H1 (cell line): ENCODE data around the gene ZSWIM4. TPM values are rescaled to one million over a fixed set of nuclear protein-coding genes. Genes with fewer than 3 reads are reported as not detected.

Experiments
- CTCF ChIA-PET: fragments of 300-600 bp; sonication (Branson Sonifier 250); formaldehyde crosslinking; loops from one replicate; lab custom pipeline; 2021; ENCODE audit not compliant: partially characterized antibody; lab: Charles Lee
- POLR2A ChIA-PET: fragments of 300-600 bp; sonication (Branson Sonifier 250); formaldehyde crosslinking; loops from one replicate; lab custom pipeline; 2021; ENCODE audit warnings: inconsistent platforms; ENCODE audit not compliant: partially characterized antibody; lab: Charles Lee
- DNase-seq, 2 experiments: peaks; one replicate each; pipeline versions ENCODE4 v3.0.0 to v3.0.0-alpha.2; 2010 to 2022; ENCODE audit warnings: low spot score in 2 of 2, low read depth in 1 of 2, mixed read lengths in 1 of 2
- FAIRE-seq: peaks from 2 replicates; lab custom pipeline; 2011; peaks lifted over from hg19 to GRCh38; lab: Jason Lieb, UNC
- H2AFZ ChIP-seq: 2 replicates; pipeline ENCODE4 v1.8.1; 2012; ENCODE audit warnings: low read length, inconsistent platforms
- H2AK5ac ChIP-seq: 2 replicates; pipeline ENCODE4 v1.6.1; 2013; ENCODE audit warnings: low read depth, low read length
- H2BK120ac ChIP-seq: replicated peaks from 2 replicates; pipeline ENCODE3; 2013; ENCODE audit warnings: low read depth, low read length, inconsistent platforms
- H2BK12ac ChIP-seq: 2 replicates; pipeline ENCODE4 v1.6.1; 2013; ENCODE audit warnings: low read depth, low read length
- H2BK15ac ChIP-seq: 2 replicates; pipeline ENCODE4 v1.6.1; 2013; ENCODE audit warnings: low read length
- H2BK20ac ChIP-seq: 2 replicates; pipeline ENCODE4 v1.6.1; 2013; ENCODE audit warnings: low read length
- H2BK5ac ChIP-seq: 2 replicates; pipeline ENCODE4 v1.6.1; 2013; ENCODE audit warnings: low read depth, low read length
- H3K14ac ChIP-seq: 2 replicates; pipeline ENCODE4 v1.6.1; 2013; ENCODE audit warnings: inconsistent platforms; ENCODE audit not compliant: insufficient read length
- H3K18ac ChIP-seq: 2 replicates; pipeline ENCODE4 v1.6.1; 2013; ENCODE audit warnings: low read length; ENCODE audit errors: extremely low read depth
- H3K23ac ChIP-seq: 2 replicates; pipeline ENCODE4 v1.6.1; 2013; ENCODE audit warnings: inconsistent platforms; ENCODE audit not compliant: insufficient read length
- H3K23me2 ChIP-seq: 2 replicates; pipeline ENCODE4 v1.6.1; 2013; ENCODE audit warnings: low read depth, low read length
- H3K27ac ChIP-seq: 2 replicates; pipeline ENCODE4 v1.6.1; 2011; ENCODE audit warnings: low read depth, low read length, inconsistent platforms
- H3K27me3 ChIP-seq, 4 experiments: replicated peaks in 1 of 4; 1 replicate in 1 of 4; 2 replicates in 3 of 4; pipeline versions ENCODE4 v1.6.1 to v1.8.1; 2011 to 2013; ENCODE audit warnings: low read length in 3 of 4, mild to moderate bottlenecking in 3 of 4, inconsistent platforms in 2 of 4, mixed read lengths in 2 of 4, moderate library complexity in 1 of 4; ENCODE audit not compliant: control insufficient read depth in 3 of 4, insufficient read depth in 3 of 4; ENCODE audit errors: extremely low read depth in 1 of 4
- H3K36me3 ChIP-seq, 4 experiments: 2 replicates each; pipeline versions ENCODE4 v1.6.1 to v1.8.1; 2011 to 2013; ENCODE audit warnings: mild to moderate bottlenecking in 4 of 4, low read length in 3 of 4, moderate library complexity in 2 of 4, control low read depth in 1 of 4, inconsistent platforms in 1 of 4; ENCODE audit not compliant: insufficient read depth in 4 of 4, control insufficient read depth in 2 of 4
- H3K4ac ChIP-seq: replicated peaks from 2 replicates; pipeline ENCODE3; 2013; ENCODE audit warnings: low read length, low read depth, mixed read lengths, inconsistent platforms; ENCODE audit not compliant: insufficient read length
- H3K4me1 ChIP-seq, 4 experiments: replicated peaks in 1 of 4; 1 replicate in 1 of 4; 2 replicates in 3 of 4; pipeline versions ENCODE4 v1.6.1 to v1.8.1; 2011 to 2013; ENCODE audit warnings: low read length in 3 of 4, inconsistent platforms in 2 of 4, mixed read lengths in 1 of 4; ENCODE audit not compliant: insufficient read depth in 4 of 4, control insufficient read depth in 3 of 4
- H3K4me2 ChIP-seq, 2 experiments: 2 replicates each; pipeline versions ENCODE4 v1.6.1 to v1.8.1; 2011 to 2013; ENCODE audit warnings: low read depth in 2 of 2, low read length in 2 of 2, control low read depth in 1 of 2, inconsistent platforms in 1 of 2, mild to moderate bottlenecking in 1 of 2; ENCODE audit not compliant: insufficient read depth in 1 of 2
- H3K4me3 ChIP-seq, 4 experiments: fragments of 200-600, 300-600 bp in 1 of 4; sonication (generic), shearing (Covaris generic), sonication (Bioruptor Twin) in 1 of 4; 2 replicates each; pipeline versions ENCODE4 v1.5.1 to v1.8.1; 2011 to 2016; ENCODE audit warnings: low read length in 4 of 4, low read depth in 3 of 4, control low read depth in 2 of 4, inconsistent platforms in 2 of 4, mild to moderate bottlenecking in 2 of 4, mixed read lengths in 1 of 4, moderate library complexity in 1 of 4; ENCODE audit not compliant: insufficient read depth in 2 of 4; ENCODE audit errors: extremely low read depth in 1 of 4
- H3K56ac ChIP-seq: replicated peaks from 2 replicates; pipeline ENCODE3; 2013; ENCODE audit warnings: low read depth, mild to moderate bottlenecking, mixed read lengths, low read length, inconsistent platforms; ENCODE audit not compliant: insufficient read length
- H3K79me1 ChIP-seq: 2 replicates; pipeline ENCODE4 v1.6.1; 2013; ENCODE audit warnings: low read depth, low read length, control low read depth
- H3K79me2 ChIP-seq, 2 experiments: 2 replicates each; pipeline versions ENCODE4 v1.6.1 to v1.8.1; 2012 to 2013; ENCODE audit warnings: low read length in 2 of 2, mild to moderate bottlenecking in 2 of 2, inconsistent platforms in 1 of 2; ENCODE audit not compliant: insufficient read depth in 2 of 2, control insufficient read depth in 1 of 2
- H3K9ac ChIP-seq, 4 experiments: replicated peaks in 1 of 4; 1 replicate in 1 of 4; 2 replicates in 3 of 4; pipeline versions ENCODE4 v1.6.1 to v1.8.1; 2011 to 2013; ENCODE audit warnings: low read depth in 3 of 4, low read length in 3 of 4, control low read depth in 2 of 4, mild to moderate bottlenecking in 2 of 4, moderate library complexity in 2 of 4, inconsistent platforms in 1 of 4; ENCODE audit errors: extremely low read depth in 1 of 4
- H3K9me3 ChIP-seq, 2 experiments: 2 replicates each; pipeline versions ENCODE4 v1.6.1 to v1.8.1; 2012 to 2013; ENCODE audit warnings: mild to moderate bottlenecking in 2 of 2, moderate library complexity in 2 of 2, control low read depth in 1 of 2, inconsistent platforms in 1 of 2, low read depth in 1 of 2, low read length in 1 of 2, mixed read lengths in 1 of 2; ENCODE audit not compliant: insufficient read depth in 2 of 2
- H4K20me1 ChIP-seq, 2 experiments: replicated peaks in 1 of 2; 2 replicates each; pipeline versions ENCODE3 to v1.8.1; 2011 to 2013; ENCODE audit warnings: inconsistent platforms in 2 of 2, low read length in 2 of 2, mild to moderate bottlenecking in 1 of 2; ENCODE audit not compliant: insufficient read depth in 2 of 2, control insufficient read depth in 1 of 2
- H4K5ac ChIP-seq: 2 replicates; pipeline ENCODE4 v1.6.1; 2013; ENCODE audit warnings: low read length, low read depth, mixed read lengths, inconsistent platforms; ENCODE audit not compliant: insufficient read length
- H4K8ac ChIP-seq: 2 replicates; pipeline ENCODE4 v1.8.0; 2013; ENCODE audit warnings: mild to moderate bottlenecking, moderate library complexity, low read length, inconsistent platforms; ENCODE audit not compliant: insufficient read depth; ENCODE audit errors: extremely low read depth
- H4K91ac ChIP-seq: replicated peaks from 2 replicates; pipeline ENCODE3; 2013; ENCODE audit warnings: low read length, mixed read lengths, inconsistent platforms; ENCODE audit not compliant: insufficient read length
- SP4 ChIP-seq: IDR thresholded peaks from 2 replicates; pipeline ENCODE4 v1.6.1; 2012; ENCODE audit warnings: low read length, inconsistent platforms
- TAF1 ChIP-seq: IDR thresholded peaks from 2 replicates; pipeline ENCODE4 v1.6.1; 2011; ENCODE audit warnings: mild to moderate bottlenecking, low read depth, low read length
- WGBS, 2 experiments: shearing (Covaris generic) in 1 of 2; methylation state at CpG; one replicate each; pipeline versions ENCODE4 v1.1.6 to v1.1.7; 2013 to 2015; ENCODE audit warnings: low lambda C conversion rate in 2 of 2, mixed read lengths in 2 of 2, inconsistent platforms in 1 of 2, low coverage in 1 of 2, missing lambda C conversion rate in 1 of 2; ENCODE audit not compliant: insufficient replicate concordance in 2 of 2, insufficient coverage in 1 of 2, insufficient read length in 1 of 2; ENCODE audit errors: extremely low coverage in 1 of 2, missing lambda C conversion rate in 1 of 2; 5-methylcytosine and 5-hydroxymethylcytosine counted together
- polyA plus RNA-seq, 7 experiments: library from polyadenylated mRNA; depleted of rRNA in 3 of 7; stranded (reverse) in 5 of 7; unstranded in 2 of 7; fragments of >200 nt in 5 of 7; fragments of 200-250 nt in 2 of 7; gene quantifications; 1 replicate in 5 of 7; 2 replicates in 1 of 7; 4 replicates in 1 of 7; pipeline versions ENCODE4 v1.2.1 to v1.2.3, GENCODE V29; 2011 to 2013; ENCODE audit warnings: missing spikeins in 2 of 7, mixed read lengths in 2 of 7
- total RNA-seq: library from RNA; stranded (reverse); fragmentation: NEBNext Ultra II Directional; extraction: Animal tissue kit (Norgen Biotek cat#: 25700); gene quantifications from 2 replicates; pipeline ENCODE4 v1.2.1, GENCODE V29; 2021

The ZSWIM4 gene
- total and polyA plus RNA-seq, 2 of the 8 experiments (the other 6 are each of a cell fraction or from before 2014, with no cell fraction given), result 12.2 to 31.1 TPM

DNA sequence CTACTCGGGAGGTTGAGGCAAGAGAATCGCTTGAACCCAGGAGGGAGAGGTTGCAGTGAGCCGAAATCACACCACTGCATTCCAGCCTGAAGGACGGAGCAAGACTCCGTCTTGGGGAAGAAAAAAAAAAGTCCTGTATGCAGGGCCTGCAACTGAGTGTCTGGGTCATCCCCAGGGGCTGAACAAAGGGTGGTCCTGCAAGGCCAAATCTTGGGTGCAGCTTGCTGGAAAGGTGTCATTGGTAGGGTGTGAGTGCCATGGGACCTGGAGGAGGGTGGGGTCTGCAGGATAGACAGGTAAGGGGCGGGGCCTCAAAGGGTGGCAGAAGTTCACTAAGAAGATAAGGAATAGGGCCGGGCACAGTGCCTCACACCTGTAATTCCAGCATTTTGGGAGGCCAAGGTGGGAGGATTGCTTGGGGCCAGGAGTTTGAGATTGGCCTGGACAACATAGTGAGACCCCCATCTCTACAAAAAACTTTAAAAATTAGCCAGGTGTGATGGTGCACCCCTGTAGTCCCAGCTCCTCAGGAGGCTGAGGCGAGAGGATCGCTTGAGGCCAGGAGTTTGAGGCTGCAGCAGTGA lies 31.5 kb downstream of the ZSWIM4 start:
- Histone ChIP-seq H3K27me3 (no peaks in the 10 kb centered on the region), H2BK120ac (no peak overlapping the region), H3K79me1 (no peaks in the 10 kb centered on the region; the same call in 1 of the 2 replicates), H4K91ac (no peak overlapping the region), H2AFZ (no peak overlapping the region), H3K79me2 (no peaks in the 10 kb centered on the region), H2BK20ac (no peak overlapping the region), H4K8ac (no peak overlapping the region), H3K23me2 (no peaks in the 10 kb centered on the region), H2BK5ac (no peak overlapping the region), H2AK5ac (no peak overlapping the region), H3K56ac (no peak overlapping the region), H3K23ac (no peak overlapping the region), H3K4me3 (no peak overlapping the region), H4K5ac (no peak overlapping the region), H3K9ac (no peak overlapping the region), H3K4me2 (no peak overlapping the region), H2BK15ac (0 out of 2 replicates have a peak overlapping the region, but pooled peaks have one; percentile 72), H4K20me1 (peaks cover 0 to 4% of the 10 kb centered on the region in 2 experiments), H2BK12ac (no peak overlapping the region), H3K4me1 (peaks cover 0 to 2% (median 0%) of the 10 kb centered on the region in 4 experiments; a peak in 2 of 7 replicates), H3K14ac (no peak overlapping the region), H3K27ac (no peak overlapping the region), H3K4ac (no peak overlapping the region), H3K18ac (no peak overlapping the region), H3K36me3 (peaks cover 2 to 26% (median 17%) of the 10 kb centered on the region in 4 experiments; a peak in 6 of 8 replicates), H3K9me3 (no peaks in the 10 kb centered on the region)
- POLR2A ChIA-PET, result interaction anchor here (0.5 to 4.2 kb wide), 15 partner anchors 9 to 62 kb away, joined by 3 to 20 read pairs (median 5); partner anchors contain the start of genes C19orf53 and MRI1
- DNase-seq, result no peak
- TF ChIP-seq TAF1, result no peak
- no peak for TF ChIP-seq SP4
- CTCF ChIA-PET, result interaction anchor here (1.0 to 5.7 kb wide), 7 partner anchors 9 to 43 kb away, joined by 3 to 27 read pairs (median 8); no protein-coding TSS in a partner anchor
- 96% methylated on average over 9 of the region's 9 CpGs; no CpG with 5 or more reads in 1 of the 2 experiments for WGBS, 2 experiments
- FAIRE-seq, result no peak
